Upper lobe of left lung (tissue), 6 donors: ENCODE data around the gene ARFRP1. TPM values are rescaled to one million over a fixed set of nuclear protein-coding genes. Genes with fewer than 3 reads are reported as not detected.

Source experiments
- ATAC-seq, 2 donors: fragments of 200-7000 bp; cut with Tn5 transposase; one replicate each; pipeline ENCODE4 v1.9.1; 2022; ENCODE audit warnings: mild to moderate bottlenecking in 2 of 2, moderate library complexity in 2 of 2; ENCODE audit not compliant: low FRiP score in 2 of 2
- DNase-seq, 2 donors: peaks; one replicate each; pipeline ENCODE4 v3.0.0-alpha.2; 2019 to 2020
- H3K27ac ChIP-seq, 4 donors: fragments of 200-600 bp; sonication (generic); one replicate each; pipeline ENCODE4 v1.5.1; 2016 to 2019
- H3K27me3 ChIP-seq, 4 donors: fragments of 200-600 bp; sonication (generic); one replicate each; pipeline ENCODE4 v1.5.1; 2017 to 2019
- H3K36me3 ChIP-seq, 4 donors: fragments of 200-600 bp; sonication (generic); one replicate each; pipeline ENCODE4 v1.5.1; 2016 to 2019
- H3K4me1 ChIP-seq, 4 donors: fragments of 200-600 bp; sonication (generic); one replicate each; pipeline ENCODE4 v1.5.1; 2018 to 2019
- H3K4me3 ChIP-seq, 4 donors: fragments of 200-600 bp; sonication (generic); one replicate each; pipeline ENCODE4 v1.5.1; 2017 to 2019; ENCODE audit warnings: mild to moderate bottlenecking in 2 of 4, moderate library complexity in 1 of 4
- H3K9me3 ChIP-seq, 4 donors: fragments of 200-600 bp; sonication (generic); one replicate each; pipeline ENCODE4 v1.5.1; 2018 to 2019
- EP300 ChIP-seq, 4 donors: sonication (generic); formaldehyde crosslinking; IDR thresholded peaks; one replicate each; pipeline ENCODE4 v1.5.1; 2017; ENCODE audit warnings: antibody characterized with exemption in 4 of 4, control low read depth in 2 of 4
- POLR2A ChIP-seq, 4 donors: fragments of 450-650 bp; IDR thresholded peaks; one replicate each; pipeline ENCODE4 v1.5.1; 2016 to 2017; ENCODE audit warnings: antibody characterized with exemption in 4 of 4, mild to moderate bottlenecking in 2 of 4
- POLR2AphosphoS5 ChIP-seq, 2 donors: sonication (generic); formaldehyde crosslinking; IDR thresholded peaks; one replicate each; pipeline ENCODE4 v1.5.1; 2017; ENCODE audit warnings: antibody characterized with exemption in 2 of 2
- WGBS, 2 donors: methylation state at CpG; one replicate each; pipeline ENCODE4 v1.1.5; 2017 to 2018; 5-methylcytosine and 5-hydroxymethylcytosine counted together
- total RNA-seq, 6 donors: library from RNA; depleted of rRNA in 4 of 6; stranded (reverse); fragments of >200 nt in 4 of 6; gene quantifications; one replicate each; pipeline versions ENCODE4 v1.1.0 to v1.2.1, GENCODE V29; 2016 to 2021
- TF ChIP-seq, protein P1 (sequence below), 6 experiments: fragments of 450-650 bp in 4 of 6; fragments of 200-600 bp in 2 of 6; sonication (generic) in 2 of 6; IDR thresholded peaks; one replicate each; pipeline ENCODE4 v1.5.1; 2016 to 2019; ENCODE audit warnings: antibody characterized with exemption in 6 of 6
- donor health status: DM: no; HTN: no; CAD: no; lungs with moderate emphysema.
- donor health status: DM: no; HTN: yes; CAD: no; lungs with severe emphysema.

The ARFRP1 gene
- total RNA-seq, 6 donors from 2014 or later = 26.8 to 56.4 (median 46.3) TPM

DNA sequence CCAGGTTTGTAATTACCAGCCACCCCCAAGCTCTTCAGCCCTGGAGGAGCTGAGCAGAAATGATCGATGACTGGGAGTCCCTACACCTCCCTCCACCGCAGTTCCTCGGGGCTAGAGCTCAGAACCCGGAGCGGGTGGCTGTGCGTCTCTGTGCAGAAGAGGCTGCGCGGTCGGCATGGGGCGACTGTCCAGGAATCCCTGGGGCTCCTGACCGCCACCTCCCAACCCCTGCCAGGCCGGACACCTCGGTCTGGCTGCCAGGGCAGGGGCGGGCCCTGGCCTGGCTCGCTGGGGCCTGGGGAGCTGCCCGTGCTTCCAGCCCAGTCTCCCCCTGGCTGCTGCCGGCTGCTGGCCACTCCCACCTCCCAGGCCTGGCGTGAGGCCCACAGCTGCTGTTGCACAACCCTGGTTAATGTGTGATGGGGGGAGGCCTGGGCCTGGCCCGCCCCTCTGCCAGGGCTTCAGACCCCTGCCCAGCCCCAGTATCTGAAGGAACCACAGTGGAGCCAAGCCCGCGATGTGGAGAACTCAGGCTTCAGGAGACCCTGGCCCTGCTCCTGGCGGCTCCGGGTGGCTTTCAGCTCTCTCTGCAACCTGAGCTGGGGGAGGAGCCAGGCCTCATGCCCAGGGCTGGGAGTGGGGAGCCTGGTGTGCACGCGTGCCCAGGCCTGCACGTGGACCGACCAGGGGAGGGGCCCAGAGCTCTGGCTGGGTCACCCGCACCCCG, 33.0 kb upstream of the ARFRP1 start:
- ATAC-seq (peak; percentile 82 to 88), DNase-seq (peak; percentile 94 to 98)
- Histone ChIP-seq H3K27me3 (no peaks in the 10 kb centered on the region), H3K27ac (peak overlapping the region; percentile 84 to 90 (median 84)), H3K4me3 (peak overlapping the region; percentile 66 to 87 (median 83)), H3K9me3 (no peaks in the 10 kb centered on the region), H3K4me1 (peaks cover 38 to 53% (median 42%) of the 10 kb centered on the region in 4 donors), H3K36me3 (peaks cover 7 to 47% (median 30%) of the 10 kb centered on the region in 4 donors)
- peak in 2 of 4 donors; percentile 45 to 59 for TF ChIP-seq POLR2A (IDR thresholded peaks at IDR 0.05)
- TF ChIP-seq, protein P1, sequence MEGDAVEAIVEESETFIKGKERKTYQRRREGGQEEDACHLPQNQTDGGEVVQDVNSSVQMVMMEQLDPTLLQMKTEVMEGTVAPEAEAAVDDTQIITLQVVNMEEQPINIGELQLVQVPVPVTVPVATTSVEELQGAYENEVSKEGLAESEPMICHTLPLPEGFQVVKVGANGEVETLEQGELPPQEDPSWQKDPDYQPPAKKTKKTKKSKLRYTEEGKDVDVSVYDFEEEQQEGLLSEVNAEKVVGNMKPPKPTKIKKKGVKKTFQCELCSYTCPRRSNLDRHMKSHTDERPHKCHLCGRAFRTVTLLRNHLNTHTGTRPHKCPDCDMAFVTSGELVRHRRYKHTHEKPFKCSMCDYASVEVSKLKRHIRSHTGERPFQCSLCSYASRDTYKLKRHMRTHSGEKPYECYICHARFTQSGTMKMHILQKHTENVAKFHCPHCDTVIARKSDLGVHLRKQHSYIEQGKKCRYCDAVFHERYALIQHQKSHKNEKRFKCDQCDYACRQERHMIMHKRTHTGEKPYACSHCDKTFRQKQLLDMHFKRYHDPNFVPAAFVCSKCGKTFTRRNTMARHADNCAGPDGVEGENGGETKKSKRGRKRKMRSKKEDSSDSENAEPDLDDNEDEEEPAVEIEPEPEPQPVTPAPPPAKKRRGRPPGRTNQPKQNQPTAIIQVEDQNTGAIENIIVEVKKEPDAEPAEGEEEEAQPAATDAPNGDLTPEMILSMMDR (IDR thresholded peaks at IDR 0.05) = peak in 4 of 6 experiments; percentile 25 to 50 (median 32)
- peak; percentile 41 to 72 for TF ChIP-seq POLR2AphosphoS5 (IDR thresholded peaks at IDR 0.05)
- no peak for TF ChIP-seq EP300 (IDR thresholded peaks at IDR 0.05)
- 2 to 15% methylated on average over 10 to 22 of the region's 29 CpGs for WGBS, 2 donors

- H3K27me3 ChIP-seq = no peaks in the 10 kb centered on the region
- H3K36me3 ChIP-seq = peaks cover 7 to 47% (median 35%) of the 10 kb centered on the region in 4 donors
- ATAC-seq (peak in 1 of 2 donors; percentile 44), DNase-seq (peak; percentile 44 to 94)
- peaks cover 38 to 57% (median 42%) of the 10 kb centered on the region in 4 donors for H3K4me1 ChIP-seq
- TF ChIP-seq, protein P1 (IDR thresholded peaks at IDR 0.05) = no peak
- no peak for TF ChIP-seq POLR2A (IDR thresholded peaks at IDR 0.05)
- TF ChIP-seq EP300 (IDR thresholded peaks at IDR 0.05) = no peak
- no peak for TF ChIP-seq POLR2AphosphoS5 (IDR thresholded peaks at IDR 0.05)
- H3K9me3 ChIP-seq = no peaks in the 10 kb centered on the region
- WGBS, 2 donors = 0% methylated on average over 8 of the region's 80 CpGs; no CpG with 5 or more reads in 1 of the 2 donors
- peak overlapping the region; percentile 84 to 90 (median 84) for H3K27ac ChIP-seq
- peak overlapping the region; percentile 66 to 87 (median 83) for H3K4me3 ChIP-seq
Observed at GRCh38 chr20:63740070-63740626, 32.4 kb upstream of the ARFRP1 start.

DNA sequence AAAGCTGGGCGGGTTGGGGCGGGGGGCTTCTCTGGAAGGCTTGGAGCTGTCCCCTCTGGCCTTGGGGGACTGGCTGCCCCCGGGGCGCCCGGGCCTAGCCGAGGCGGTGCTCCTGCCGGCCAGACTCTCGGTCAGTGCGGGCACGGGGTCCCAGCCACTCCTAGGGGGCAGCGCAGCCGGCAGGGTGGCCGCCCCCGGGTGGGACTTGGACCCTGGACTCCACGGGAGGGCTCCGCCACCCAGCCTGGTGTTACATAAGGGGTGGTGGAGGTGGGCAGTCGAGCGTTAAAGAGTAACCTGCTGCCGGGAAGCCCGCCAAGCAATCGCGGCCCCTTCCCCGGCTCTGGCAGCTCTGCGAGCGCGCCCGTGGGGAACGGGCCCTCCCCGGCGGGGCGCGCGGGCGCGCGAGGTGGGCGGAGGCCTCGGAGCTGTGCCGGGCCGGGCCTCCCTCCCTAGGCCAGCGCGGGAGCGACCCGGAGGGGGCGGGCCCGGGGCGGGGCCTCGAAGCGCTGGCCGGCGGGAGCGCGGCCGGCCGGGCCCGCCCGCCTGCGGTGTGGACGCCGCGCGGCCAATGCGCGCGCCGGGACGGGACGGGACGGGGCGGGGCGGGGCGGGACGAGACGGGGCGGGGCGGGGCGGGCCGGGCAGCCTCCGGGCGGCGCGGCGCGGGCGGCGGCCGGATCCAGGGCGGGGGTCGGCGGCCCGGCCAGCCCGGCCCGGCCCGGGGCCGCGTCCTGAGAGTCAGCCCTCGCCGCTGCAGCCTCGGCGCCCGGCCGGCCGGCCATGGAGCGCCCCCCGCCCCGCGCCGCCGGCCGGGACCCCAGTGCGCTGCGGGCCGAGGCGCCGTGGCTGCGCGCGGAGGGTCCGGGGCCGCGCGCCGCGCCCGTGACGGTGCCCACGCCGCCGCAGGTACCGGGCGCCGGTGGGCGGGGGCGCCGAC, 31.6 kb upstream of the ARFRP1 start, which contains the start of gene SLC2A4RG:
SLC2A4RG (plus strand) TSS at position 647 of the 940 bp plus-strand sequence; CDS start at position 784, 137 bp downstream.
- Histone ChIP-seq H3K9me3 (no peaks in the 10 kb centered on the region), H3K4me1 (peaks cover 38 to 57% (median 42%) of the 10 kb centered on the region in 4 donors), H3K27ac (peak within 1 kb of the TSS; percentile 84 to 90 (median 86)), H3K36me3 (peaks cover 7 to 50% (median 39%) of the 10 kb centered on the region in 4 donors), H3K27me3 (no peaks in the 10 kb centered on the region), H3K4me3 (peak within 1 kb of the TSS; percentile 70 to 87 (median 83))
- DNase-seq (peak; percentile 83 to 97), ATAC-seq (peak; percentile 56 to 85)
- 1% methylated on average over 61 of the region's 136 CpGs; no CpG with 5 or more reads in 1 of the 2 donors for WGBS, 2 donors
- TF ChIP-seq EP300 (IDR thresholded peaks at IDR 0.05) (no peak), POLR2A (IDR thresholded peaks at IDR 0.05) (peak in 1 of 4 donors; percentile 26), POLR2AphosphoS5 (IDR thresholded peaks at IDR 0.05) (no peak)
- TF ChIP-seq, protein P1 (IDR thresholded peaks at IDR 0.05) = peak in 1 of 6 experiments; percentile 13

DNA sequence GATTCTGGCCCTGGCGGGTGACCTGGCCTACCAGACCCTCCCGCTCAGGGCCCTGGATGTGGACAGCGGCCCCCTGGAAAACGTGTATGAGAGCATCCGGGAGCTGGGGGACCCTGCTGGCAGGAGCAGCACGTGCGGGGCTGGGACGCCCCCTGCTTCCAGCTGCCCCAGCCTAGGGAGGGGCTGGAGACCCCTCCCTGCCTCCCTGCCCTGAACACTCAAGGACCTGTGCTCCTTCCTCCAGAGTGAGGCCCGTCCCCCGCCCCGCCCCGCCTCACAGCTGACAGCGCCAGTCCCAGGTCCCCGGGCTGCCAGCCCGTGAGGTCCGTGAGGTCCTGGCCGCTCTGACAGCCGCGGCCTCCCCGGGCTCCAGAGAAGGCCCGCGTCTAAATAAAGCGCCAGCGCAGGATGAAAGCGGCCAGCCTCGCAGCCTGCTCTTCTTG, 30.9 kb upstream of the ARFRP1 start:
- Histone ChIP-seq H3K27me3 (no peaks in the 10 kb centered on the region), H3K27ac (peak overlapping the region; percentile 64 to 87 (median 85)), H3K9me3 (no peaks in the 10 kb centered on the region), H3K4me1 (peaks cover 38 to 57% (median 42%) of the 10 kb centered on the region in 4 donors), H3K36me3 (peaks cover 7 to 50% (median 45%) of the 10 kb centered on the region in 4 donors), H3K4me3 (peak overlapping the region; percentile 11 to 70 (median 56))
- peak; percentile 75 to 94 for DNase-seq
- TF ChIP-seq EP300 (IDR thresholded peaks at IDR 0.05) (no peak), POLR2AphosphoS5 (IDR thresholded peaks at IDR 0.05) (no peak)
- TF ChIP-seq, protein P1 (IDR thresholded peaks at IDR 0.05) = no peak
- peak; percentile 34 to 38 for ATAC-seq
- whole genome bisulfite sequencing, 2 donors = 20 to 28% methylated on average over 2 to 17 of the region's 26 CpGs
